NCI-H1092 (cell line): ENCODE data around the gene MTHFR.
A peak's percentile ranks its signal among the peaks of the same experiment; 100 is the strongest.

Experiments used
- DNase-seq: peaks from one replicate; lab custom pipeline; 2025; lab: John Stamatoyannopoulos, UW

MTHFR gene

DNA sequence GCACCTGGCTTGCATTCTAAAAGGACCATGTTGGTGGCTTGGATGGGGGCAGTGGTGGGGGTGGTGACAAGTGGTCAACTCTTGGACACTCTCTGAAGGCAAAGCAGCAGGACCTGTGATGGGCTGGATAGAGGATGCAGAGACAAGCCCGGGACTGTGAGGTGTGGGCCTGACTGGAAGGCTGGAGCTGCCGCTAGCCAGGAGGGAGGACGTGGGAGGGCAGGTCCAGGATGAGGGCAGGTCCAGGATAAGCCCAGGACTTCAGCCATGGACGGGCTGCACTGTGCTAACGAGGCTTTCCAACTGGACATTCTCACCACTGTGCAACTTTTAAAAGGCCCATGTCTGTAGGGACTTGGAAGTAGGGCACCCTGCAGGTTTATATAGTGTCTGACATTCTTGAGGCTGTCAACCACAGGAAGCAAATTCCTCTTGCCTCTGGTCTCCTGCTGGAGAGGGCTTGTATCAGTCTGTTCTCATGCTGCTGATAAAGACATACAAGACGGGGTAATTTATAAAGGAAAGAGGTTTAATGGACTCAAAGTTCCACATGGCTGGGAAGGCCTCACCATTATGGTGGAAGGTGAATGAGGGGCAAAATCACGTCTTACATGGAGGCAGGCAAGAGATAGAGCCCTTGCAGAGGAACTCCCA, 52.1 kb downstream of the MTHFR start:
- no peak for DNase-seq

DNA sequence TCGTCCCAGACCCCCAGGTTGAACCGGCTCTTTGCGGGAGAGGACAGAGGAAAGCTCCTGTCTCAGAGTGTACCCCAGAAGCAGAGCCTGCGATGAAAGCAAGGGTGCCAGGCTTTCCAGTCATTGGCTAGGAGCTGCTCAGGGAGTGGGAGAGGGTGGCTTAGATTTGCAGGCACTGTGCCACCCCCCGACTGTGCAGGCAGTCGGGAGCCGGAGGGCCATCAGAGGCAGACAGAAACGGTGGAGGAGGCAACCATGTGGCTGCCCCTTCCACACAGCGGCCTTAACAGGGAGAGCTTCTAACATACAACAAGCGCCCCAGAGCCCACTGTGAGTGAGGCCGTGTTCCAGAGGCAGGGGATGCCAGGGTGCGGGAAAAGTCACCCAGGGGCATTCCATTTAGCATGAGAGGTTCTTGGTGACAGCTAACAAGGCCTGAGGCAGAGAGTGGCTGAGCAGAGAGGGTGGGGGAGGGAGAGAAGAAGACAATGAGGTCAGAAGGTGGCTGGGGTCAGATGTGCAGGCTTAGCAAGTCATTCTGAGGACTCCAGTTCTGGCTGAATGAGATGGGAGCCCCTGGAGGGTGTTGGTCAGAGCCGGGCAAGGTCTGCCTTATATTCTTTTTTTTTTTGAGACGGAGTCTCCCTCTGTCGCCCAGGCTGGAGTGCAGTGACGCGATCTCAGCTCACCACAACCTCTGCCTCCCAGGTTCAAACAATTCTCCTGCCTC, 53.2 kb downstream of the MTHFR start:
- no peak for DNase-seq

DNA sequence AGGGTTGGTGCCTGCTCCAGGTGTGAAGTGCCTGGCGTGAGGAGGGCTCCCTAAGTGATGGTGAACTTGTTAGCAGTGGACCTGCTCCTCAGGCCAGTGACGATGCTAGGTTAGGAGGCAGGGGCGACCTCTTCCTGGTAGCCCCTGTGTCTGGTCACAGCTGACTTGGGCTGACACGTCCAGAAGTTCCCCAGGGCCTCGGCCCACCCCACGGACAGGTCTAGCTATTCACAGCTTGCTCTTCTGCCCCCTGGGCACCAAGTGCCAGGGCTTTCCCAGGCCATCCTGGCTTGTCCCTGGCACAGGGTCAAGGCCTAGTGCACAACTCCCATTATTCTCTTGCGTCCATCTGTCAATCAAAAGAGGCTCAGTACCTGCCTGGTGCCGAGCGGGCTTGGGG, 54.7 kb downstream of the MTHFR start:
- no peak for DNase-seq

DNA sequence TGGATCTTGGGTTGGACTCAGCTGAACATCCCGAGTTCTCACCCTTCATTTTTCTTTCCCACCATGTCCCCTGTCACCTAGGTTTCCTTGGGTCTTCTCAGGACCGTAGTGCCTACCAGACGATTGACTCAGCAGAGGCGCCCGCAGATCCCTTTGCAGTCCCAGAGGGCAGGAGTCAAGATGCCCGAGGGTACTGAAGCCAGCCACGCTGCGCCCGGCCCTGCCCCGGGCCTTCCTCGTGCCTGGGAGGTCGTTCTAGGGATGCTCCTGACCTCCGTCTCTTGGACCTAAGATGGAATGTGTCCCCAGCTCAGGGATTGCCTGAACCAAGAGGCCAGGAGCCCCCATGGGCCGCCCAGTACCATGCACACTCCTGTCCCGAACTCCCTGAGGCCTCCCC, 55.8 kb downstream of the MTHFR start:
- DNase-seq, result no peak

DNA sequence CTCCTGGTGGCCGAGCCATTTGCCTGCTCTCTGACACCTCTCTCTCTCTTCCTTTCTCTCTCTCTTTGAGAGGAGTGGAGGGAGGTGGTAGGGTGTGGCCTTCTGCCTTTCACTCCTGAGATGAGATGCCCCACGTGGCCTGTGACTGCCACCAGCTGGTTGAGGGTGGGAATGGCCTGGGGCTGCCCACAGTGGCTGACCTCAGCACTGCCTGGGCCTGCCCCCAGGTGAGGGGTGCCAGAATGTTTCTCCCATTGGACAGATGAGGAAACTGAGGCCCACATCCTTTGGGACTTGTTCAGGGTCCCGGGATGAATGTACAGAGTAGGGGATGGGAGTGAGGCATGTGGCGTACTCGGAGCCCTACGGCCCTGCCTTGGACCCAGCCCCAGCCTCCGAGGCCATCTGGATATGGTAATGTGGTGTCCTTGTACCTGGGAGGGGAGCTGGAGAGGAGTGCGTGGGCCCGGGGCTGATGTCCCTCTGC, 56.5 kb downstream of the MTHFR start:
- no peak for DNase-seq

DNA sequence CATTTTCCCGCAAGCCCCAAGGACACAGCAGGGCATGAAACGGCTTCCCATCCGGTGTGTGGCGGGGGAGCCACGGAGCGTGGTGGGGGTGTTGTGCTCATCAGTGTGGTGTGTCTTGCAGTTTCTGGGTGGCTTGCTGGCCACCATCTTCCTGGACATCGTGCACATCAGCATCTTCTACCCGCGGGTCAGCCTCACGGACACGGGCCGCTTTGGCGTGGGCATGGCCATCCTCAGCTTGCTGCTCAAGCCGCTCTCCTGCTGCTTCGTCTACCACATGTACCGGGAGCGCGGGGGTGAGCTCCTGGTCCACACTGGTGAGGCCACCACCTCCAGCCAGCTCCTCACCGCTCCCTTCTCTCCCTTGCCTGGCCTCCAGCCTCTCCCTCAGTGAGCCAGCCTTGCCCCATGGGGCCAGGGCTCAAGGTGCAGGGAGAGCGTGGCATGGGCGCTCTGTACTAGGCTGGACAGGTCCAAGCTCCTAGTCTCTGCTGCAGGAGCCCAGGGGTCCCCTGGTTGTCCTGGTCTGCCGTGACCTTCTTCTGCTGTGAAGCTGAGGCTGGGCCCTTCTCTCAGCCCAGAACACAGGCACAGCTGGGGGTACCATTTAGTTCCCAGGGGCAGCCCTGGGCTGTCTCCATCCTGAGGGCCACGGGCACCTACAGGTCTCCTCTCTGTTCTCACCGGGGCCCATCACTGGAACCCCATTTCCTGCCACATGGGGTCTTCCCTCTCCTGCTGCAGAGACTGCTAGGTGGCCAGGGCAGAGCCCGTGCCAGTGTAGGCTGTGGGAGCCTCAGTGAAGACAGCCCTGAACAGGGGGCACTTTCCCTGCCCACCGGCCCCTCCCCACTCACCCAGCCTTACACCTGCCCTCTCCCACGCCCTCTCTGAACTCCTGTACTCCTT, 57.2 kb downstream of the MTHFR start:
- DNase-seq, result no peak

DNA sequence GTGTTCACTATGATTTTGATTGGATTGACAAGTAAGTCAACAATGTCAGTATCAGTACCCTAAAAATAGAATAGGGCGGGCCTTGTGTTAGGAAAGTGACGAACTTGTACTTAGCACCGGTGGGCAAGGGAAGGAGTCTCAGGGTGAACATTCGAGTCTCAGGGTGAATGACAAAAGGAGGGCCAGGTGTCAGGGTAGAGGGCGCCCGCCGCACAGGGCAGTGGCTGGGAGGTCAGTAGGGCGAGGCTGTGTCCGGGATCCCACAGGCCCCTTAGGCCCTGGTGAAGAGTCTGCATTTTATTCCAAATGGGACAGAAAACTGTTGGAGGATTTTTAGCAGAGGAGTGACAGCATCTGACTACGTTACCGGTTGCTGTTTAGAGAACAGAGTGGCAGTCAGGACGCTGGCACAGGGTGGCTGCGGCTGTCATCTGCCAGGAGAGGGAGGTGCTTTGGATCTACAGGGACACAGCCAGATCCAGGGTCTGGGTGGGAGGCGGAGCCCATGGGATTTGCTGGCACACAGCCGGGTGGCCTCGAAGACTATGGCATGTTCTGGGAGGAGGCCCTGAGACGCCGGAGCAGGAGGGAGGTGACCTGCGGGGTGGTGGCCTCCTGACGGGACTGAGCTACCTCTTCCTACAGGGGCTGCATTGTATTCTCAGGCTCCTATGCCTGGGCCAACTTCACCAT, 58.8 kb downstream of the MTHFR start:
- DNase-seq, result no peak

DNA sequence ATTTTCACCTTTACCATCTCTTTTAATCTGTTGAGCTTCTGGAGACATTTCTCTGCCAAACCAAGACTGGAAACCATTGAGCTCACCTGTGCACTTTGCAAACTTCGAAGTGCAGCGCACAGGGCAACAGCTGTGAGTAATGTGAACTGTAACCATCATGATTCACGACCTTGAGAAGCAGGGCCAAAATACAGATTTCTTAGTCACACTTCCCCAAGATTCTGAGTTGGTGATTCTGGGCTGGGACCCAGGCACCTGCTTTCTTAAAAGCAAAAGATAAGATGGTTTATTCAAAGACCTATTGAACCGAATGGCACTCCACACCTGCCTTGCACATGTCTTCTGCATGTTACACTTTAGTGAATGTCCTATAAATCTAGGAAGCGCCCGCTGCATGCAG, 59.7 kb downstream of the MTHFR start:
- no peak for DNase-seq

DNA sequence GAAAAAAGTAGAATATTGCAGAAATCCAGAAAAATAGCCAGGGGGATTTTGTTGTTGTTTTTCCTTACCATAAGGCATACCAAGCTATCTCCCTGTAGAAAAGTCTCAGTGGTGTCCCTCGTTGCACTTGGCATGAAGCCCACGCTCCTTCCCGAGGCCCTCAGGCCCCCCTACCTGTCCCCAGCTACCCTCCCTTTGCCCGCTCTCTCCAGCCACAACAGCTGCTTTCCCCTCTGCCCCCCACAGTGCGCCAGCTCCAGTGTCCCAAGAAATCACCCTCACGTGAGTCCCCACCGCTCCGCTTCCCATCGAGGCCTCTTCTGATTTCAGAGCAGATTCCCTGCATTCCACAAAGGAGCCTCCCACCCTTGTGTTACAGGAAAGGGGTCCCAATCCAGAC, 61.5 kb downstream of the MTHFR start:
- DNase-seq, result no peak

DNA sequence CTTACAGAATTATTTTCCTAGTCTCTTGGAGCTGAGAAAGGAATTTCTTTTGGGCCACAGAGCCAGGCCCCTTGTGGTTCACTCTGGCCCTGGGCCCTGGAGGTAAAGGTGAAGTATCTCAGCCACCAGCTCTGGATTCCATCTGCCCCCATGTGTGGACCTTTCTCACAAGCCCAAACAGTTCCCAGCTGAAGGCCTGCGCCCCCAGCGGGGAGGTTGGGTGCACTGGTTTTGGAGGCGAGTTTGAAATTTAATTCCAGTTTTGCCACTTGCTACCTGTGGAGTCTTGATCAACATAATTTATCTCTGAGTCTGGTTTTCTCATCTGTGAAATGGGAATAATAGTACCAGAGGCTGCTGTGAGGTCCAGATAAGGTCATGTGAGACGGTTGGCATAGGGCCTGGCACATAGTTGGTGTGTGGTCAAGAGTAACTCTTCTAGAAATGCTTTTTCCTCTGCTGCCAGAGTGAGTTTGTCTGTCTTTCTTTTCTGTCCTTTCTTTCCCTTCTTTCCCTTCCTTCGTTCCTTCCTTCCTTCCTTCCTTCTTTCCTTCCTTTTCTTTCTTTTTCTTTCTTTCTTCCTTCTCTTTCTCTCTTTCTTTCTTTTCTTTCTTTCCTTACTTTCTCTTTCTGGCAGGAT, 63.7 kb downstream of the MTHFR start:
- no peak for DNase-seq

DNA sequence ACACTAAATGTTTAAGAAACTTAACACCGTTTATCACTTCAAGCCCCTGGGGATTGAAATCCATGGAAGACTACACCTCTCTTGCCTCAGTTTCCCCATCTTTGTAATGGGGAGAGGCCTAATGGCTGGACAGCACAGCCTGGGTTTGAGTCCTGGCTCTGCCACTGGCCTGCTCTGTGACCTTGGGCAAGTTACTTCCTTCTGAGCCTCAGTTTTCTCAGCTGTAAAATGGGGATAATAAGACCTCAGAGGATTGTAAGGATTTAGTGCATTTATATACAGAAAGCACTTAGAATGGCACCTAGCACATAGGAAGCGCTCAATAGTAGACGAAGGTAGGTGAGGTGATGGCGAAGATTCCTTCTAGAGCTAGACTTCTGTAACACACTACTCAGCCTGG, 64.3 kb downstream of the MTHFR start:
- no peak for DNase-seq

DNA sequence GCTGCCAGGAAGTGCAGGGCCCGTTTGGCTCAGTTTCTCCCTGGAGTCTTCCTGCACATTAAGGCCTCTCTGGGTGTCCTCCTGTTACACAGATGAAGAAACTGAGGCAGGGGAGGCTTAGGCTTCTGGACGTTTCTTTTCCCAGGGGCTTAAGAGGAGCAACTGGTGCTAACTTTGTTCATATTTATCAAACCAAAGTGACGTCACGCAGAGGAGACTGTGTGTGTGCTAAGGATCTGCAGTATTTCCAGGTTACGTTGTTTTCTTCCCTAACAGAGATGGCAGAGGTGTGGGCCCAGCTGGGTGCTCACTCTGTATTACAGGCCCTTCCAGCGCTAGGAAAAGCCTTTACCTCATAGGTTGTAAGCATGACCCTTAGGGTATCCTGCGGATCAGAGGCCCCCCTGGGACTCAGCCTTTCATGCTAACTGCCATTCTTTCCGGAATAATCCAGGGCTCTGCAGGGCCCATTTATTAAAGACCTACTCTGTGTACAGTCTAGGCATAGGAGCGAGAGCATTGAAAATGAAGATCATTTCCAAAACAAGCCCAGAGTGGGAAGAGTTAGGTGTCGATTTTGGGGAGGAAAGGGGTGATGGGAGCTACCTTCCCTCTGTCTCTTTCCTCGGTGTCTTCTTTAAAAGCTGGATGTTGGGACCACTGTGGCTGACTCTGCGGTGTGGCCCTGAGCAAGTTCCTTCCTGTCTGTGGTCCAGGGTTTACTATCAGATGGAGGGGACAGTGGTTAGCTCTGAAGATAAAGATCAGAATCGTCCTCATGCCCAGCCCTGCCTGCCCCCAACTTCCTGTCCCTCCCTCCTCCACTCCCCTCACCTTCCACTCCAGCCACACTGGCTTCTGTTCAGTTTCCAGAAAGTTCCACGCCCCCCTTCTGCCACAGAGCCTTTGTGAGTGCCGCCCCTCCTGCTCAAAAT, 65.2 kb downstream of the MTHFR start:
- no peak for DNase-seq

DNA sequence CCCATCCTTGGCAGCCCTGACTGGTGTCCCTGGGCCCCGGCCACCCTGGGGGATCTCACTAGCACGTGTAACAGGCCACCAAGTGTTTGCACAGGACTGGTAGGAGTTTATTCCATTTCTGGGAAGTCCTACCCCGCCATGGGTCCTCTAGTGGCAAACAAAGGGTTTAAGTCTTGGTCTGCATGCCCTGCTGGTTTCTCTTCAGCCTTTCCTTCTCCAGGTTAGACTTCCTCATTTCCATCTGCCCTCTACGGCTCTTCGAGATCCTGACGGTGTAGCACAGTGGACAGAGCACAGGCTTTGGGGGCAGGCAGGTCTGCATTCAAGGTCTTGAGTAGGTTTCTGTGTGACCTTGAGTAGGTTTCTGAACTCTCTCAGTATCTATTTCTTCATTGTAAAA, 67.0 kb downstream of the MTHFR start:
- DNase-seq, result no peak

DNA sequence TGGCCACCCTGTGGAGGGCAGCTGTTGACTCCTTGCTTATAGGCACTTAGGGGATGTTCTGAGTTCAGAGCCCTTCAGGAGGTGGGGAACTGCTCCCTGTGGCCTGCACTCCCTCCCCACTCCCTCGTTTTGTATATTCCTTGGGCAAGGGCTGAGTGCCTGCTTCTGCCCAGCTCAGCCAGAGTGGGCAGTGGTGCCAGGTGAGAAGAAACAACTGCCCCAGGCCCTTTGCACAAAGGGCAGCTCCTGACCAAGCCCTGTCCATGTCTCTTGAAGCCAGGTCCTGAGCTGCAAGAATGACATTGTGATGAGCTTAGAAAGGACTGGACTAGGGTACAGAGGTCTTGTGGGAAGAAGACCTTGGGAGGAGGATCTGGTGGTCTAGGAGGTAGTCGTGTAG, 67.7 kb downstream of the MTHFR start:
- no peak for DNase-seq

DNA sequence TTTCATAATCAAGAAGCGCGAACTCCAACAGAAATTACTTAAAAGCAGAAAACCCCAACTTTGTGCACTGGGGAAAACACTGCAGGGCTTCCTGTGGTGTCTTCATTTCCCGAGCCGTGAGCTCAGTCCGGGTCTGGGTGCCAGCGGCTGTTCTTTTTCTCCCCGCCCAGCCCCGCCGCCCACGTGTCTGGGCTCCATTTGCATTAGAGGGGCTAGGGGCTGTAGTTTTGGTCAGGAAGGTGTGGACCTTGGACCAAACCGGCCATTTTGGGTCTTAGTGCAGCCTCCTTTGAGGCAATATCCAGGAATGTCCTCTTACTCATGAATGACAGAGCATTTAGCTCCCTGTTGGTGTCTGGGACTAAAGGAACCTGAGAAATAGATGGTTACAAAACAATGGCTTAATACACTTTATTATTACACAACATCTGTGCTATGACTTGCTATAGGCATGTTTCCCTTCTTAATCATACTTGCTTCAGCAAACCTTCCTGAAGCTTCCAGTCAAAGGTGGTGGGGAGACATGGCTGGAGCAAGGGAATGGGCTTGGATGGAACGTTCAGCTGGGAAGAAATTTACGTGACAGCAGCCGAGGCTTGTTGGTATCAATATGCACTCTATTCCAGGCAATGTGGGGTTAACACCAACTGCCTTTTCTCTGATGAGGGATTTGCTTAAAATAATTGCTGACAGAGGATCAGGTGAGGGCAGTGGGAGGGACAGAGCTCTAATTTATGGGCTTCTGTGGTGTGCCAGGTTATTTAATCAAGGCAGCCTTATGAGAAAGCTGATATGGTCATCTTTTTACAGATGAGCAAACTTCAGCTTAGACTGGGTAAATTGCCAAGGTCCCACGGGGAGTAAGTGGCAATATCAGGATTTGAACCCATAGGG, 68.8 kb downstream of the MTHFR start:
- DNase-seq, result no peak

DNA sequence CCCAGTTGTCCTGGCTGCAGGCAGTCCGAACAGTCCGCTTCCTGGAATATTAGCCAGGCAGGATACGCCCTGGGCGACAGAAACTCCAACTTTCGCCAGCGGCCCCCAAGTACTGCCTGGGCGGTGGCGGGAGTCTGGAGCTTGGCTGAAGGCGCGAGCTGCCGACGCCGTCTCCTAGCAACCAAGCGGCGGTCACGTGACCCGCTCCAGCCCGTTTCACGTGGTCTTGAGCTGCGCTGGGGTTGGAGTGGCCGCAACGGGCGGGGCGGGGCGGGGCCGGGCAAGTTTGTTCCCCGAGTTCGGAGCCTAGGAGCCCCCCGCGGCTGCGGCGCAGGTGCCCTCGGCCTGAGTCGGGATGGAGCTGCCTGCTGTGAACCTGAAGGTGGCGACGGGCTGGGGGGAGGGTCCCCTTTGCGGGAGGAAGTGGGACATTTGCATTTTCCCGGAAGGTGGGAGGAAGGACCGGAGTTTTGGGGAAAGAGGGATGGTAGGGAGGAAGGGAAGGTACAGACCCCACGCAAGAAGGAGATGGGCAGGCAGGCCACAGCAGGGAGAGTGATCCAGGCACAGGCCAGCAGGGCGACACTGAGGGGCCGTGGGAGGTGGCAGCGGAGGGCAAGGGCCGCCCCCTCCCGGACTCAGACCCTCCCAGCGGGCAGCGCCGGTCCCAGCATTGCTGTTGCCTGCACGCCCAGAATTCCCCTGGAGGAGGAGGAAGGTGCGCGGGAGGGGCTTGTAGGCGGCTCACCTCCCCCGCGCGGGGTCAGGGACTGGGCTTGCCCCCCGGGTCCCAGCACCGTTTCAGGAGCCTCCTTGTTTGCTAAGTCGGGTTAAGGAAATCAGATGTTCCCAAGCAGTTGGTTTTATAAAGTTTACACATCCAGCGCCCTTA, 69.7 kb downstream of the MTHFR start, which contains the start of gene AGTRAP:
AGTRAP (plus strand) TSS at position 283 of the 892 bp plus-strand sequence; CDS start at position 356, 73 bp downstream.
- peak; percentile 91 for DNase-seq
